Activated gamma-delta T cell treated with anti-CD3 and anti-CD28 coated beads, Interleukin-2, amount 50 U/mL, for 16 hours (primary cell): Measurements from ENCODE around the gene TELO2.

ENCODE experiments used
- DNase-seq: peaks from one replicate; pipeline ENCODE4 v3.0.0-alpha.2; 2020; ENCODE audit warnings: low read depth

The TELO2 gene

GRCh38 chr16:1492923-1493745, at the start of gene TELO2:
Gene TELO2 (plus strand): TSS chr16:1493360. CDS start chr16:1494282, 922 bp downstream.
- DNase-seq = peak; percentile 76

DNA sequence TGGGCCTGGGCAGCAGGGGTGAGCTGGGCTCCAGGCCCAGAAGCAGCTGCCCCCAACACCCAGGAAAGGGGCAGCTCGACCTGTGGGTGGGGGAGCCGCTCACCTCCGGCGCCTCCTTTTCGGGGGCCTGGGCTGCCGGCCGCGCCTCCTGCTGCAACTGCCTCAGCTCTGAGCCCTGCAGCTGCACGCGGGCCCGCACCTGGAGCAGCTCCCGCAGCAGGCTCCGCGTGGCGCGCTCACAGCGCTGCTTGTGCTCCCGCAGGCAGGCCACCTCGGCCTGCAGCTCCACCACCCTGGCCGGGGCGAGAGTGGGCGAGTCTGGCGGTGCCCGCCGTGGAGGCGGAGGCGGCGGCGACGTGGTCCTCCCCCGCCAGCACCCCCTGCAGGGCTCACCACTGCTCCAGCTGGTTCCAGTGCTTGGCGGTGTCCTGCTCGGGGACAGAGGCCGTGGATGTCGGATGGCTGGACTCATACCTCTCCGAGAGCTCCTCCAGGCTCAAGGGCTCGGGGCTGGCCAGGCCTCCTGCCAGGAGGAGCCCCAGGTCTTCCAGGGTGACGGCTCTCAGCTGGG, 49.7 kb upstream of the TELO2 start:
- DNase-seq = no peak

DNA sequence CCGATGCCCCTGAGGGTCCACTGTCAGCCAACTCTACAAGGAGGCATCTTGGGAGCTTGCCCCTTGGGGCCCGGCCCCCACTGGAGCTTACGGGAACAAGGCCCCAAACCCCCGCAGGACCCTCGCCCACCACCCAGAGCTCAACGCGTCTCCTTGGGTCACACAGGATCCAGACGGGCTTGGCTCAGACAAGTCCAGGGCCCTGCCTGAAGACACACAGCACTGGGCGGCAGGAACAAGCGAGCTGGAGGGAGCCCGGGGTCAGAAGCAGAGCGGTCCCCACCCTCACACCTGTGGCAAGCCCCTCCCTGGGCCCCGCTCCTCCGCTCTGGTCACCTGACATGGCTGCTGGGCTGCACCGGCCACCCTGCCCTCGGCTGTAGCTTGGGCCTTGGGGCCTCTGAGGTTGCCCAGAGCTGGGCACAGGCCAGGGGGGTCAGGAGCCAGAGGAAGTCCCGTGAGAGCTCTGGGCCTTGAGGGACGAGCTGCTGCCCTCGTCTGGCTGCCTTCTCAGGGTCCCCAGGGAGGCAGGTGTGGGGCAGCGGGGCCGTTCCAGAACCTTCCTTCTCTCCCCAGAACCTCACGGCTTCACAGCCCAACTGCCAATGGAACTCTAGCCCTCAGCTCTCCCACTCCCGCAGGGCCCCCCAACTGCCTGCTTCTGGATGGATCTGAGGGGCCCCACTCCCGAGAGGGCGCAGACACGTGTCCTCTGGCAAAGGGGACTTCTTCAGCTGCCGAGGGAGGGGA, 49.0 kb upstream of the TELO2 start, which contains the start of gene CCDC154:
Gene CCDC154, minus strand, starts transcription at position 577 of the 750 bp plus-strand sequence. Its CDS starts 234 bp downstream, at position 343.
- DNase-seq = no peak

- no peak for DNase-seq
Observed at GRCh38 chr16:1444730-1445517, 48.2 kb upstream of the TELO2 start.

GRCh38 chr16:1445518-1446203, 47.5 kb upstream of the TELO2 start:
- DNase-seq = no peak

DNA sequence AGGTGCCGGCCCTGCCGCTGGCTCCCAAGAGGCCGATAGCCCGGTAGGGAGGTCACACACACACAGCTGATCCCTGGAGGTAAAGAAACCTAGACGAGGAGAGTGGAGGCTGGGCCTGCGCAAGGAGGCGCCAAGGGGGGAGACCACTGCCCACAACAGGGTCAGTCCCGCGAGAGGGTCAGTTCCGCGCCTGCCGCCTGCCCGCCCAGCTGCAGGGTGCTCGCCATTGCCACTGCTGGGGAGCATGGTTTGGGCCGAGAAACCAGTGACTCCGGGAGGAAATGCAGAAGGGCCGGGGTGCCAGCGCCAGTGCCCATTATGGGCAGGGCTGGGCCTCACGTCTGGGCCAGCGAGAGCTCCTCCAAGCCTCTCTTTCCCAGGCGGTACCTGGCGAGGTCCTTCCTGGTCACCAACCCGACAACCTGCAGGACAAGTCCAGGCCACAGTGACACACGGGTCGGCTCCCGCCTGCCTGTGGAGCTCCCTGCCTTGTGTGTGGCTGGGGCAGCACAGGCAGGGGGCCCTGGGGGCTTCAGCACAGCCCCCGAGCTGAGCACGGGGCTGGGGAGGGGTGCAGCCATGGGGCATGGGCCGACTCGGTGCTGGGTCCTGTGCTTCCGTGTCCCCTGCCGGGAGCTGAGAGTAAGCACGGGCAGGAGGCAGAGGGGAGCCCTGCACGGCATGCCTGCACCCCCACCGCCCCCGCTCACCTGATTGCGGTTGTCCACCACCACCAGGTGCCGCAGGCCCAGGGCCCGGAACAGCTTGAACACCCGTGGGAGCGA, 46.7 kb upstream of the TELO2 start:
- no peak for DNase-seq

DNA sequence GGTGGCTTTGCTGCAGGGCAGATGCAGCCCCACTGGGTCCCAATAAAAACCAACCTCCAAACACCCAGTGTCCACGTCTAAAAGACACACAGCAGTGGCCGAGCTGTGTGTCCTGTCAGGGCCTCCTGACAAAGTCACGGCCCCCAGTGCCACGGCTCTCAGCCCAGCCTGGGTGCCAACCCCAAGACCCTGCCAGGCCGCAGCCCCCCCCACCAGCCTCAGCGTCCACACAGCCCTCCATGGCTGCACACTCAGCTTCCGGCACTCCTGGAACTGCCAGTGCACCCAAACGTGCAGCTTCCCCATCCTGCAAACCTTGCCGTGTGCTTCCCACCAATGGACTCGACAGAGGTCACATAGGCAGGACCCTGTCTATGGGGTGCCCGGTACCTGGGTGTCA, 45.2 kb upstream of the TELO2 start:
- DNase-seq = no peak

DNA sequence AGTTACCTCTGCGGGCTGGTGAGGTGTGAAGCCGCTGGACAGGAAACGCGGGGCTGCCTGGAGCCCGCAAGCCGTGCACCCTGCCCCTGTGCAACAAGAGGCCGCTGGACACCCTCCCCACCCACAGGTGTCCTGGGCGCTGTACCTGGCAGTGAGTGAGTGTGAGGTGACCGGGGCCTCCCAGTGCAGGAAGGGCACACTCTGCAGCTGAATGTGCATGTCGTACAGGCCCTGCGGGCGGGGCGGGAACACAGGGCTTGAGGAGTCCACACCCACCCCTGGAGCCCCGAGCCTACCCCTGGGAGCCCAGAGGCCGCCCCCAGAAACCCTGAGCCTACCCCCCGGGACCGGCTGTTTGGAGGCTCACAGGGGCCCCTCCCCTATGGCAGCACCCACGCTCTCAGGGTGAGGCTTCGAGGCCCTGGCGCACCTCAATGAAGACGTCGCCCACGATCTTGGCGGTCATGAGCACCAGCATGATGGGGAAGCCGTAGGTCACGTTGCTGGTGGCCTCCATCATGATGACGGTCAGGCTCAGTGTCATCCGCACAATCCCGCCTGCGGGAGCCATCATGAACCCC, 44.5 kb upstream of the TELO2 start:
- DNase-seq = no peak

- no peak for DNase-seq
Observed at GRCh38 chr16:1449201-1449788, 43.9 kb upstream of the TELO2 start.

DNA sequence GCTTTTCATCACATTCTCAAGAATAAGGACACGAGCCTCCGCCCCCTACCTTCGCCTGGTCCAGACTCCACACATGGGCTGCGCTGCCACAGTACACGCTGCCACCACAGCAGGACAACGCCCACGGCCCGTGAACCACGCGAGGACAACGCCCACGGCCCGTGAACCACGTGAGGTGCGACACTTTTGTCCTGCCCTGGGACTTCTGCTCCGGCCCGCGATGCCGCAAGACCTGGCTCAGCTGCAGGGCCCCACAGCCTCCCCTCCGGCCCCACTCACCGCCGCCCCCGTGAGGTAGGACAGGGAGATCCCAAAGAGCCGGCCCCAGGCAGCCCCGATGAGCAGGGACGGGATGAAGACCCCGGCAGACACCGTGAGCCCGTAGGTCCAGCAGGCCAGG, 42.9 kb upstream of the TELO2 start:
- no peak for DNase-seq

- no peak for DNase-seq
Observed at GRCh38 chr16:1450841-1451240, 42.3 kb upstream of the TELO2 start.

DNA sequence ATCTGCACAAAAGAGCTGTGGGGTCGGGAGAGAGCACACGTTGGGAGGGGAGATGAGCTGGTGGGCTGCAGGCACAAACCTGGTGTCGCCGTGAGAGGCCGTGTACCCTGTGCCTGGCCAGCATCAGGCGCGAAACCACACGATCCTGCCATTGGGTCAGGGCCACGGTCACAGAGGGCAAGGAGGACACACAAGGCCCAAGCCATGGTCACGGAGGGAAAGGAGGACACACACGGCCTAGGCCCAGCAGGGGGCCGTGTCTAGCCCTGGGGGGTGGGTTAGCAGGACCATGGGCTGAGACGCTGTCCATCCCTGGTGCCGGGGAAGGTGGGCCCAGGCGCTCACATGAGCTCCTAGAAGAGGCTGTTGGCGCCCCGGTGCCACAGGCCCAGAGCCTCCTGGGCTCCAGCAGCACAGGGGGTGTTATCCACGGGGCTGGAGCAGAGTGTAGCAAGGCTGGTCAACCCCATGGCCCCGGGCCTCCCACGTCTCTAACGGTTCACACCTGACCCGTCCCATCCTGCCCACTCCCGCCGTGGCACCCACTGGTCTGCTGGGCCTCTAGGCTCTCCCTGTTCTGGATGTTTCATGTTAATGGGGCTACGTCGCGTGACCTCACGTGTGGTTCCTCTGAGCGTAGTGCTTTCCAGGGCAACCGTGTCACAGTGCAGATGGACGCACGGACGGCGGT, 41.3 kb upstream of the TELO2 start:
- no peak for DNase-seq

- no peak for DNase-seq
Observed at GRCh38 chr16:1452530-1452929, 40.6 kb upstream of the TELO2 start.

GRCh38 chr16:1453316-1453715, 39.8 kb upstream of the TELO2 start:
- no peak for DNase-seq

GRCh38 chr16:1454561-1454960, 38.6 kb upstream of the TELO2 start:
- DNase-seq = no peak

- no peak for DNase-seq
Observed at GRCh38 chr16:1455190-1456171, 37.7 kb upstream of the TELO2 start.

GRCh38 chr16:1456951-1457350, 36.2 kb upstream of the TELO2 start:
- DNase-seq = no peak
